ENCODE measurements around the gene RNF182.
"Not testable (repeated sequence)": the region's sequence is repeated elsewhere in the genome, so short reads cannot be mapped to it uniquely, and the experiment has no call there.

The RNF182 gene

GRCh38 chr6:13924949-13925881 is at the start of gene RNF182:
Gene RNF182 (plus strand): TSS chr6:13924952. CDS start chr6:13977120, 52,168 bp downstream.
- peak in 1 of 2 donors; percentile 10 for DNase-seq (ENCODE audit: low read depth in 2 of 2)

- no peak for DNase-seq (ENCODE audit: low read depth in 2 of 2)
Measured at GRCh38 chr6:13877051-13877450, 47.7 kb upstream of the RNF182 start.

GRCh38 chr6:13880061-13880663 is 44.6 kb upstream of the RNF182 start:
- DNase-seq (ENCODE audit: low read depth in 2 of 2) = not testable (repeated sequence)

- DNase-seq (ENCODE audit: low read depth in 2 of 2) = no peak
Measured at GRCh38 chr6:13881621-13882165, 43.1 kb upstream of the RNF182 start.

- no peak for DNase-seq (ENCODE audit: low read depth in 2 of 2)
Measured at GRCh38 chr6:13883966-13884365, 40.8 kb upstream of the RNF182 start.

- no peak for DNase-seq (ENCODE audit: low read depth in 2 of 2)
Measured at GRCh38 chr6:13884397-13884796, 40.4 kb upstream of the RNF182 start.

- no peak for DNase-seq (ENCODE audit: low read depth in 2 of 2)
Measured at GRCh38 chr6:13885601-13886000, 39.2 kb upstream of the RNF182 start.

GRCh38 chr6:13886949-13887348 is 37.8 kb upstream of the RNF182 start:
- no peak for DNase-seq (ENCODE audit: low read depth in 2 of 2)

GRCh38 chr6:13892017-13892645 is 32.6 kb upstream of the RNF182 start:
- DNase-seq (ENCODE audit: low read depth in 2 of 2) = no peak

GRCh38 chr6:13902922-13903321 is 21.8 kb upstream of the RNF182 start:
- no peak for DNase-seq (ENCODE audit: low read depth in 2 of 2)

GRCh38 chr6:13903364-13903763 is 21.4 kb upstream of the RNF182 start:
- no peak for DNase-seq (ENCODE audit: low read depth in 2 of 2)

- no peak for DNase-seq (ENCODE audit: low read depth in 2 of 2)
Measured at GRCh38 chr6:13907001-13907350, 17.8 kb upstream of the RNF182 start.

- no peak for DNase-seq (ENCODE audit: low read depth in 2 of 2)
Measured at GRCh38 chr6:13907614-13908215, 17.0 kb upstream of the RNF182 start.

GRCh38 chr6:13908955-13909381 is 15.8 kb upstream of the RNF182 start:
- no peak for DNase-seq (ENCODE audit: low read depth in 2 of 2)

- DNase-seq (ENCODE audit: low read depth in 2 of 2) = no peak
Measured at GRCh38 chr6:13910443-13910842, 14.3 kb upstream of the RNF182 start.

- no peak for DNase-seq (ENCODE audit: low read depth in 2 of 2)
Measured at GRCh38 chr6:13911337-13911736, 13.4 kb upstream of the RNF182 start.

GRCh38 chr6:13913226-13914001 is 11.3 kb upstream of the RNF182 start:
- no peak for DNase-seq (ENCODE audit: low read depth in 2 of 2)

- DNase-seq (ENCODE audit: low read depth in 2 of 2) = no peak
Measured at GRCh38 chr6:13914351-13914750, 10.4 kb upstream of the RNF182 start.

- no peak for DNase-seq (ENCODE audit: low read depth in 2 of 2)
Measured at GRCh38 chr6:13915561-13916229, 9.1 kb upstream of the RNF182 start.

- no peak for DNase-seq (ENCODE audit: low read depth in 2 of 2)
Measured at GRCh38 chr6:13916230-13916944, 8.4 kb upstream of the RNF182 start.
